NB4 (cell line): ENCODE data around the gene MINDY4.

Source experiments
- DNase-seq: peaks from one replicate; pipeline ENCODE4 v3.0.0; 2010; ENCODE audit warnings: low read depth
- H3K4me3 ChIP-seq: one replicate; pipeline ENCODE4 v1.5.1; 2011; ENCODE audit warnings: mild to moderate bottlenecking, low read depth, low read length, moderate library complexity
- CTCF ChIP-seq: IDR thresholded peaks from one replicate; pipeline ENCODE4 v1.5.1; 2012; ENCODE audit warnings: low read depth, low read length
- MAX ChIP-seq: IDR thresholded peaks from 2 replicates; pipeline ENCODE4 v1.6.1; 2011; ENCODE audit warnings: low read depth, low read length
- MYC ChIP-seq: IDR thresholded peaks from 2 replicates; pipeline ENCODE4 v1.6.1; 2011; ENCODE audit warnings: low read depth, low read length
- POLR2A ChIP-seq: IDR thresholded peaks from 2 replicates; pipeline ENCODE4 v1.6.1; 2011; ENCODE audit warnings: mild to moderate bottlenecking; ENCODE audit not compliant: insufficient read length; ENCODE audit errors: extremely low read depth

The MINDY4 gene

GRCh38 chr7:30841801-30842541 lies 70.8 kb downstream of the MINDY4 start:
- TF ChIP-seq POLR2A (no peak), MYC (no peak), MAX (no peak), CTCF (no peak)
- H3K4me3 ChIP-seq, result no peak overlapping the region
- no peak for DNase-seq

- no peak overlapping the region for H3K4me3 ChIP-seq
- TF ChIP-seq CTCF, result no peak
- TF ChIP-seq POLR2A, result no peak
- no peak for TF ChIP-seq MYC
- TF ChIP-seq MAX, result no peak
- DNase-seq, result no peak
Observed at GRCh38 chr7:30842542-30843451, 71.6 kb downstream of the MINDY4 start.

- peak; percentile 30 for DNase-seq
- TF ChIP-seq CTCF (no peak), MAX (no peak), MYC (no peak), POLR2A (no peak)
- H3K4me3 ChIP-seq, result no peak overlapping the region
Observed at GRCh38 chr7:30843741-30844482, 72.7 kb downstream of the MINDY4 start.

- H3K4me3 ChIP-seq, result no peak overlapping the region
- no peak for DNase-seq
- no peak for TF ChIP-seq MAX
- TF ChIP-seq CTCF, result no peak
- TF ChIP-seq MYC, result no peak
- no peak for TF ChIP-seq POLR2A
Observed at GRCh38 chr7:30844483-30844874, 73.3 kb downstream of the MINDY4 start.

GRCh38 chr7:30844916-30845315 lies 73.7 kb downstream of the MINDY4 start:
- no peak for DNase-seq
- no peak overlapping the region for H3K4me3 ChIP-seq
- TF ChIP-seq MYC (no peak), POLR2A (no peak), CTCF (no peak), MAX (no peak)
